T-helper 17 cell (primary cell): ENCODE results near the gene LRP2. TPM values are rescaled to one million over a fixed set of nuclear protein-coding genes. Genes with fewer than 3 reads are reported as not detected.

Experiments
- ATAC-seq: fragments of 150-1000 bp; cut with Tn5 transposase; 2 replicates; pipeline ENCODE4 v1.10.0; 2021; ENCODE audit warnings: mild to moderate bottlenecking, moderate library complexity
- DNase-seq, 3 donors: peaks; one replicate each; pipeline versions ENCODE4 v3.0.0 to v3.0.0-alpha.2; 2020 to 2021
- H3K9me3 ChIP-seq: one replicate; pipeline ENCODE4 v1.7.0; 2013; ENCODE audit warnings: low read length, mild to moderate bottlenecking; ENCODE audit not compliant: control insufficient read depth, poor library complexity, severe bottlenecking
- H3K27ac Mint-ChIP-seq: one replicate; pipeline ENCODE4 v1.8.0; 2022; ENCODE audit warnings: mild to moderate bottlenecking, moderate library complexity, mixed read lengths
- H3K27me3 Mint-ChIP-seq: one replicate; pipeline ENCODE4 v1.8.0; 2022; ENCODE audit warnings: mixed read lengths
- H3K36me3 Mint-ChIP-seq: one replicate; pipeline ENCODE4 v1.8.0; 2022; ENCODE audit warnings: low read depth, mixed read lengths
- H3K4me1 Mint-ChIP-seq: one replicate; pipeline ENCODE4 v1.8.0; 2022; ENCODE audit warnings: mild to moderate bottlenecking, mixed read lengths
- H3K4me3 Mint-ChIP-seq: one replicate; pipeline ENCODE4 v1.8.0; 2022; ENCODE audit warnings: mild to moderate bottlenecking, moderate library complexity, mixed read lengths
- total RNA-seq, 4 donors: library from RNA in 2 of 4; stranded (reverse) in 2 of 4; gene quantifications; one replicate each; pipeline ENCODE4 v1.2.3 and lab custom pipeline; 2022 to 2026

The LRP2 gene
- total RNA-seq, 2 donors from 2014 or later = not detected

- ATAC-seq = no peak
- DNase-seq = no peak
Observed at GRCh38 chr2:169232551-169233154, 129.7 kb downstream of the LRP2 start.

GRCh38 chr2:169230204-169230603 lies 132.1 kb downstream of the LRP2 start:
- H3K27ac Mint-ChIP-seq = no peak overlapping the region
- no peak overlapping the region for H3K4me3 Mint-ChIP-seq
- peaks cover 21% of the 10 kb centered on the region for H3K27me3 Mint-ChIP-seq
- DNase-seq (no peak), ATAC-seq (no peak)
- no peaks in the 10 kb centered on the region for H3K36me3 Mint-ChIP-seq
- no peaks in the 10 kb centered on the region for H3K4me1 Mint-ChIP-seq
- peaks cover 3% of the 10 kb centered on the region for H3K9me3 ChIP-seq

More at GRCh38 chr2:169232551-169233154, 129.7 kb downstream of the LRP2 start:
- no peaks in the 10 kb centered on the region for H3K4me1 Mint-ChIP-seq
- no peaks in the 10 kb centered on the region for H3K36me3 Mint-ChIP-seq
- H3K4me3 Mint-ChIP-seq = no peak overlapping the region
- H3K9me3 ChIP-seq = peaks cover 3% of the 10 kb centered on the region
- no peak overlapping the region for H3K27ac Mint-ChIP-seq
- H3K27me3 Mint-ChIP-seq = peaks cover 30% of the 10 kb centered on the region

GRCh38 chr2:169229590-169229989 lies 132.7 kb downstream of the LRP2 start:
- ATAC-seq (no peak), DNase-seq (no peak)
- H3K36me3 Mint-ChIP-seq = no peaks in the 10 kb centered on the region
- no peak overlapping the region for H3K27ac Mint-ChIP-seq
- no peaks in the 10 kb centered on the region for H3K4me1 Mint-ChIP-seq
- H3K9me3 ChIP-seq = peaks cover 3% of the 10 kb centered on the region
- peaks cover 21% of the 10 kb centered on the region for H3K27me3 Mint-ChIP-seq
- H3K4me3 Mint-ChIP-seq = no peak overlapping the region

- Mint-ChIP-seq H3K4me3 (no peak overlapping the region), H3K27ac (no peak overlapping the region), H3K36me3 (no peaks in the 10 kb centered on the region), H3K4me1 (peaks cover 3% of the 10 kb centered on the region), H3K27me3 (peaks cover 6% of the 10 kb centered on the region)
- ATAC-seq (no peak), DNase-seq (no peak)
- H3K9me3 ChIP-seq = no peaks in the 10 kb centered on the region
Observed at GRCh38 chr2:169225906-169226305, 136.4 kb downstream of the LRP2 start.

GRCh38 chr2:169225233-169225750 lies 137.0 kb downstream of the LRP2 start:
- Mint-ChIP-seq H3K4me3 (no peak overlapping the region), H3K27me3 (peaks cover 6% of the 10 kb centered on the region), H3K27ac (no peak overlapping the region), H3K4me1 (peaks cover 3% of the 10 kb centered on the region), H3K36me3 (no peaks in the 10 kb centered on the region)
- ATAC-seq (no peak), DNase-seq (no peak)
- H3K9me3 ChIP-seq = no peaks in the 10 kb centered on the region

GRCh38 chr2:169222665-169223064 lies 139.7 kb downstream of the LRP2 start:
- no peaks in the 10 kb centered on the region for H3K27me3 Mint-ChIP-seq
- no peak overlapping the region for H3K4me3 Mint-ChIP-seq
- peaks cover 3% of the 10 kb centered on the region for H3K4me1 Mint-ChIP-seq
- DNase-seq (no peak), ATAC-seq (no peak)
- no peak overlapping the region for H3K27ac Mint-ChIP-seq
- H3K9me3 ChIP-seq = no peaks in the 10 kb centered on the region
- no peaks in the 10 kb centered on the region for H3K36me3 Mint-ChIP-seq

GRCh38 chr2:169221745-169222369 lies 140.5 kb downstream of the LRP2 start:
- Mint-ChIP-seq H3K4me3 (no peak overlapping the region), H3K27ac (no peak overlapping the region), H3K4me1 (peaks cover 3% of the 10 kb centered on the region), H3K27me3 (no peaks in the 10 kb centered on the region), H3K36me3 (no peaks in the 10 kb centered on the region)
- DNase-seq (no peak), ATAC-seq (no peak)
- no peaks in the 10 kb centered on the region for H3K9me3 ChIP-seq

- Mint-ChIP-seq H3K27ac (no peak overlapping the region), H3K4me3 (no peak overlapping the region), H3K4me1 (no peaks in the 10 kb centered on the region), H3K27me3 (peaks cover 23% of the 10 kb centered on the region), H3K36me3 (no peaks in the 10 kb centered on the region)
- DNase-seq = no peak
- no peaks in the 10 kb centered on the region for H3K9me3 ChIP-seq
- no peak for ATAC-seq
Observed at GRCh38 chr2:169210917-169211316, 151.4 kb downstream of the LRP2 start.

GRCh38 chr2:169208026-169208425 lies 154.3 kb downstream of the LRP2 start:
- no peaks in the 10 kb centered on the region for H3K36me3 Mint-ChIP-seq
- peaks cover 23% of the 10 kb centered on the region for H3K27me3 Mint-ChIP-seq
- no peak overlapping the region for H3K4me3 Mint-ChIP-seq
- no peaks in the 10 kb centered on the region for H3K4me1 Mint-ChIP-seq
- H3K27ac Mint-ChIP-seq = no peak overlapping the region
- ATAC-seq = no peak
- H3K9me3 ChIP-seq = no peaks in the 10 kb centered on the region
- DNase-seq = no peak

- no peaks in the 10 kb centered on the region for H3K9me3 ChIP-seq
- peaks cover 16% of the 10 kb centered on the region for H3K27me3 Mint-ChIP-seq
- ATAC-seq = no peak
Observed at GRCh38 chr2:169205176-169205575, 157.2 kb downstream of the LRP2 start.

GRCh38 chr2:169203952-169204351 lies 158.4 kb downstream of the LRP2 start:
- Mint-ChIP-seq H3K27me3 (peaks cover 14% of the 10 kb centered on the region), H3K36me3 (no peaks in the 10 kb centered on the region), H3K4me3 (no peak overlapping the region), H3K4me1 (no peaks in the 10 kb centered on the region), H3K27ac (no peak overlapping the region)
- DNase-seq (no peak), ATAC-seq (no peak)
- no peaks in the 10 kb centered on the region for H3K9me3 ChIP-seq

More at GRCh38 chr2:169205176-169205575, 157.2 kb downstream of the LRP2 start:
- H3K27ac Mint-ChIP-seq = no peak overlapping the region
- H3K36me3 Mint-ChIP-seq = no peaks in the 10 kb centered on the region
- DNase-seq = no peak
- no peak overlapping the region for H3K4me3 Mint-ChIP-seq
- no peaks in the 10 kb centered on the region for H3K4me1 Mint-ChIP-seq

- Mint-ChIP-seq H3K27ac (no peak overlapping the region), H3K27me3 (peaks cover 32% of the 10 kb centered on the region)
- ATAC-seq = no peak
Observed at GRCh38 chr2:169200756-169201155, 161.6 kb downstream of the LRP2 start.

GRCh38 chr2:169193618-169194017 lies 168.7 kb downstream of the LRP2 start:
- peaks cover 2% of the 10 kb centered on the region for H3K4me1 Mint-ChIP-seq
- H3K4me3 Mint-ChIP-seq = no peak overlapping the region
- DNase-seq = no peak
- H3K27me3 Mint-ChIP-seq = peaks cover 38% of the 10 kb centered on the region
- H3K9me3 ChIP-seq = no peaks in the 10 kb centered on the region
- H3K27ac Mint-ChIP-seq = no peak overlapping the region
- no peak for ATAC-seq
- no peaks in the 10 kb centered on the region for H3K36me3 Mint-ChIP-seq

More at GRCh38 chr2:169200756-169201155, 161.6 kb downstream of the LRP2 start:
- no peak for DNase-seq
- Mint-ChIP-seq H3K36me3 (no peaks in the 10 kb centered on the region), H3K4me1 (no peaks in the 10 kb centered on the region), H3K4me3 (no peak overlapping the region)
- no peaks in the 10 kb centered on the region for H3K9me3 ChIP-seq
